RPMI7951 (cell line): ENCODE results near the gene MVP. TPM values are rescaled to one million over a fixed set of nuclear protein-coding genes. Genes with fewer than 3 reads are reported as not detected.
"Not testable (repeated sequence)": the region's sequence is repeated elsewhere in the genome, so short reads cannot be mapped to it uniquely, and the experiment has no call there.

ENCODE experiments used
- DNase-seq: peaks from one replicate; pipeline ENCODE4 v3.0.0-alpha.2; 2012; ENCODE audit warnings: low read depth
- total RNA-seq: library from RNA; depleted of rRNA; stranded (reverse); fragments of >200 nt; shearing (Covaris generic); gene quantifications from 2 replicates; pipeline ENCODE4 v1.2.3, GENCODE V29; 2014; rRNA removed

Gene MVP
- total RNA-seq, 1 experiment from 2014 or later = 140 TPM

GRCh38 chr16:29871822-29872546 is 51.7 kb downstream of the MVP start:
- no peak for DNase-seq

GRCh38 chr16:29873319-29873718 is 53.1 kb downstream of the MVP start:
- no peak for DNase-seq

GRCh38 chr16:29875206-29875605 is 54.9 kb downstream of the MVP start:
- DNase-seq = no peak

GRCh38 chr16:29876217-29876593 is 55.9 kb downstream of the MVP start:
- DNase-seq = no peak

GRCh38 chr16:29876594-29877249 is 56.5 kb downstream of the MVP start:
- DNase-seq = no peak

- peak; percentile 61 for DNase-seq
Measured at GRCh38 chr16:29877266-29877961, 57.2 kb downstream of the MVP start.

GRCh38 chr16:29878172-29878571 is 57.9 kb downstream of the MVP start:
- no peak for DNase-seq

- no peak for DNase-seq
Measured at GRCh38 chr16:29881050-29881449, 60.8 kb downstream of the MVP start.

GRCh38 chr16:29883987-29884386 is 63.7 kb downstream of the MVP start:
- no peak for DNase-seq

GRCh38 chr16:29889372-29889771 is 69.1 kb downstream of the MVP start:
- DNase-seq = not testable (repeated sequence)

- no peak for DNase-seq
Measured at GRCh38 chr16:29891525-29892457, 71.5 kb downstream of the MVP start.

GRCh38 chr16:29892458-29892813 is 72.2 kb downstream of the MVP start:
- DNase-seq = no peak

GRCh38 chr16:29893553-29893952 is 73.3 kb downstream of the MVP start:
- DNase-seq = no peak

- no peak for DNase-seq
Measured at GRCh38 chr16:29894352-29894751, 74.1 kb downstream of the MVP start.

GRCh38 chr16:29896841-29897240 is 76.6 kb downstream of the MVP start:
- no peak for DNase-seq

- DNase-seq = no peak
Measured at GRCh38 chr16:29897333-29897732, 77.1 kb downstream of the MVP start.

Other genes starting within 250 kb of the MVP start
- gene SPN, start 157.2 kb upstream of the MVP start, total RNA-seq = 0.20 TPM in 1 of 2 replicates, not detected in the other
- gene QPRT, start 141.3 kb upstream of the MVP start, total RNA-seq = 18.4 and 23.7 TPM in 2 replicates
- gene C16orf54, start 74.5 kb upstream of the MVP start, total RNA-seq = 0.10 TPM in 1 of 2 replicates, not detected in the other
- gene ZG16, start 42.2 kb upstream of the MVP start, total RNA-seq = not detected in 2 replicates
- gene KIF22, start 29.7 kb upstream of the MVP start, total RNA-seq = 120 and 128 TPM in 2 replicates
- gene MAZ, start 13.9 kb upstream of the MVP start, total RNA-seq = 114 and 181 TPM in 2 replicates
- gene PRRT2, start 8.3 kb upstream of the MVP start, total RNA-seq = 1.7 and 2.5 TPM in 2 replicates
- gene PAGR1, start 4.3 kb upstream of the MVP start, total RNA-seq = 20.5 and 22.8 TPM in 2 replicates
- 83.4 and 90.4 TPM in 2 replicates for gene CDIPT, start 42.8 kb downstream of the MVP start, total RNA-seq
- 4.9 and 6.2 TPM in 2 replicates for gene SEZ6L2, start 79.1 kb downstream of the MVP start, total RNA-seq
- 2.6 and 4.8 TPM in 2 replicates for gene ASPHD1, start 80.0 kb downstream of the MVP start, total RNA-seq
- gene KCTD13, start 105.8 kb downstream of the MVP start, total RNA-seq = 3.5 and 5.3 TPM in 2 replicates
- gene TMEM219, start 141.6 kb downstream of the MVP start, total RNA-seq = 84.8 and 110 TPM in 2 replicates
- 15.3 and 26.5 TPM in 2 replicates for gene TAOK2, start 153.4 kb downstream of the MVP start, total RNA-seq
- gene HIRIP3, start 175.2 kb downstream of the MVP start, total RNA-seq = 16.1 and 21.0 TPM in 2 replicates
- gene INO80E, start 175.8 kb downstream of the MVP start, total RNA-seq = 53.7 and 81.3 TPM in 2 replicates
- 1.1 TPM in 1 of 2 replicates, not detected in the other for gene DOC2A, start 190.6 kb downstream of the MVP start, total RNA-seq
- gene C16orf92, start 202.7 kb downstream of the MVP start, total RNA-seq = not detected in 2 replicates
- gene TLCD3B, start 210.8 kb downstream of the MVP start, total RNA-seq = 0.12 and 0.49 TPM in 2 replicates
- 1,895 and 1,949 TPM in 2 replicates for gene ALDOA, start 245.3 kb downstream of the MVP start, total RNA-seq